TTC549 (cell line): ENCODE data around the gene DKK3.
"Not testable (repeated sequence)": the region's sequence is repeated elsewhere in the genome, so short reads cannot be mapped to it uniquely, and the experiment has no call there.

ENCODE experiments used
- FAIRE-seq: peaks from 2 replicates; lab custom pipeline; 2012; peaks lifted over from hg19 to GRCh38; lab: Jason Lieb, UNC

Gene DKK3

DNA sequence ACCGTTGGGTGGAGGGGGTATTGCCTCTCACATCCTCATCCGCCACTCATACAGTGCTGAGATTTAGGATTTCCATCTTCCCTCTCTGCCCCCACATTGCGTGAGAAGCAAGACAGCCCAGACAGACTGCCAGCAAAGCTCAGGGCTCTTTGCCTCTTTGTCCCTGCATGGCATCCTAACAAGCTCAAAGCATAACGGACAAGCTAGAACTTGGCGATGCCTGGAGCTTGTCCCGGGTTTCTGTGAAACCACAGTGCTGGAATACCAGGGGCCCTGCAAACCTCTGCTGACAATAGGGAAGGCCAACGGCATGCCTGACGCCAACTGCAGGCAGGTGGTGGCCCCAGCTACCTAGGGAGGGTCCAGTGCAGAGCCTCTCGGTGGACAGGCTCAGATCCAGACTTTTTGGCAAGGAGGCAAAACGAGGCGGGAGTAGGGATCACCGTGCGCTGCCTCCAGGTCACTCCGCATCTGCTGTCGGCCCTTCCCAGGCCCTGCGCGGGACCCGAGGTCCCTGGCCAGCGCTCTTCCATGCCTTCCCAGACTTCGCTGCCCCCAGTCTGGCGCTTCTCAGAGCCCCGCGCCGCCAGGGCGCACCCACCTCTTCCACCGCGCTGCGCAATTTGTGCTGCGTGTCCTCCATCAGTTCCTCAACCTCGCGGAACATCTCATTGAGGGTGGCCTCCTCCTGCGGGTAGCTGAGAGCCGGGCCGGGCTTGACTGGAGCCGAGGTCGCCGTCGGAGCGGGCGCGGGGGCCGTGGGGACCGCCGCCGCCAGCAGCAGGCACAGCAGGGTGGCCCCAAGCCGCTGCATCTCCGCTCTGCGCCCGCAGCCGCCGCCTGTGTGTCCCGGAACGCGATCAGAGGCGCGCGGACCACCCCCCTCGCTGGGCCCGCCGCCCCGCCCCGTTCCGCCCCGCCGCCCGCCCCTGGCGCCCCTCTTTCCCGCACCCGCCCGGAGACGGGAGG, at the start of gene DKK3:
DKK3 (minus strand) TSS at position 858 of the 969 bp plus-strand sequence; CDS start at position 814, 44 bp downstream.
- FAIRE-seq, result no peak

DNA sequence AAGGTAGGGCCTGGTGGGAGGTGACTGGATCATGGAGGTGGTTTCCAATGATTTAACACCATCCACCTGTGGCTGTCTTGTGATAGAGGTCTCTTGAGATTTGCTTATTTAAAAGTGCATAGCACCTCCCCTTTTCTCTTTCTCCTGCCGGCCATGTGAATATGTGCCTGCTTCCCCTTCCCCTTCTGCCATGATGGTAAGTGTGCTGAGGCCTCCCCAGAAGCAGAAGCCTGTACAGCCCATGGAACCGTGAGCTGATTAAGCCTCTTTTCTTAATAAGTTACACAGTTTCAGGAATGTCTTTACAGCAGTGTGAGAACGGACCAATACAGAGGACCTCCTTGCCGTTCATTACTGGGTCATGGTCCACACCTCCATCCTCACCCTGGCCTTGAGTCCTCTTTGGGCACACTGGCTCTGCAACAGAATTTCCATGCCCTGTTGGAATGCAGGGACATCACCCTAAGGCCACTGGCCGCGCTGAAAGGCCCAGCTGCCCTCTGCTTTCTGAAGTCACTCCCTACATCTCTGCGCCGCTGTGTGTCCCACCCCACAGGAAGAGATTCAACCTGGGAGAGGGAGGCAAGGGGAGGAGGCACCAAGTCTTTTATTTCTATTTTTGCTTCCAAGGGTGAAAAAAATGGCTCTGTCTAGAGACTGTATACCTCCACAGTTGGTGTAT, 49.0 kb upstream of the DKK3 start:
- no peak for FAIRE-seq

DNA sequence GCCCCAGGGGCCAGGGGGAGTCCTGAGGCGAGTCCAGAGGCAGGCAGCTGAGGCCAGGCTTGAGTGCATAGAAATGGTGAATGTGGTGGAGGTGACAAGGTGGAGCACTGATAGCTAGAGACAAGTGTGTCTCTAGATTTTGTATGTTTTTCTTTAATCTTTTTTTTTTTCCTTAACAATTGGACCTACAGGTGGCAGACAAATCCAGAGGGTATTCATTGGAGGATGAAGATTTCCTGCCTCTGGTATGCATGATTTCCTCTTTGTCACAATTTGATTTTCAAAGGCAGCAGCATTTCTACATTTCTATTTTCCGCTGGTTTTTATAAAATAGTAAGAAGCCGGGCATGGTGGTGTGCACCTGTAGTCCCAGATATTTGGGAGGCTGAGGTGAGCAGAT, 47.7 kb upstream of the DKK3 start:
- FAIRE-seq, result no peak

DNA sequence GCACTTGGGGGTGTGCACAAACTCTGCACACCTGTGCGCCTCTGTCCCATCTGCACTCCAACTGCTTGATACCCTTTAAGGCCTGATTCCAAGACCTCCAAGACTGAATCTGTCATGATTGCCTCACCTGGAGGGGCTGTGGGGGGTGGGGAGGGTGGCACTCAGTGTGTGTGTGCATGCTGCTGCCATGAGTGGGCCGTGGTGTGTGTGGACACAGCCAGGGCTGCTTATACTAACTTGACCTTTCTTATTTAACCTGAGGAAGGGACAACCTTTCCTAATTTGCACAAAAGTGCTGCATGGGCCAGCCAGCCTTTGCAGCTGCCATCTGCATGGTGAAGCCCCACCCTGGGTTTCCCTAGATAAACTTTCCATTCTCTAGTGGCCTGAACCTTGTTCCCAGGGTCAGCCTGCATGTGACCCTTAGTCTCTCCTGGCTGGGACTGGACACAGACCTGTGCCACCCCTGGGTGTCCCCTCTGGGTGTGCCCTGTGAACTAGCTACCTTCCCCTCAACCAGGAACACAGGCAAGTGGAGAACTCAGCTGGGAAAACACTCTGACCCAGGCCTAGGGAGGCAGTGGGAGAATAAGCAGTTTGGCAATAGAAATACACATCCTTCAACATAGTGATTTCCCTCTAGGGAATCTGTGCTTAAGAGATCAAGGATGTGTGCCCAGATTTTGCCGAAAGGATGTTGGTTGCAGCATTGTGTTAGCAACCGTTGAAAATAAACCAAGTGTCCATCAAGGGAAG, 45.4 kb upstream of the DKK3 start:
- no peak for FAIRE-seq

DNA sequence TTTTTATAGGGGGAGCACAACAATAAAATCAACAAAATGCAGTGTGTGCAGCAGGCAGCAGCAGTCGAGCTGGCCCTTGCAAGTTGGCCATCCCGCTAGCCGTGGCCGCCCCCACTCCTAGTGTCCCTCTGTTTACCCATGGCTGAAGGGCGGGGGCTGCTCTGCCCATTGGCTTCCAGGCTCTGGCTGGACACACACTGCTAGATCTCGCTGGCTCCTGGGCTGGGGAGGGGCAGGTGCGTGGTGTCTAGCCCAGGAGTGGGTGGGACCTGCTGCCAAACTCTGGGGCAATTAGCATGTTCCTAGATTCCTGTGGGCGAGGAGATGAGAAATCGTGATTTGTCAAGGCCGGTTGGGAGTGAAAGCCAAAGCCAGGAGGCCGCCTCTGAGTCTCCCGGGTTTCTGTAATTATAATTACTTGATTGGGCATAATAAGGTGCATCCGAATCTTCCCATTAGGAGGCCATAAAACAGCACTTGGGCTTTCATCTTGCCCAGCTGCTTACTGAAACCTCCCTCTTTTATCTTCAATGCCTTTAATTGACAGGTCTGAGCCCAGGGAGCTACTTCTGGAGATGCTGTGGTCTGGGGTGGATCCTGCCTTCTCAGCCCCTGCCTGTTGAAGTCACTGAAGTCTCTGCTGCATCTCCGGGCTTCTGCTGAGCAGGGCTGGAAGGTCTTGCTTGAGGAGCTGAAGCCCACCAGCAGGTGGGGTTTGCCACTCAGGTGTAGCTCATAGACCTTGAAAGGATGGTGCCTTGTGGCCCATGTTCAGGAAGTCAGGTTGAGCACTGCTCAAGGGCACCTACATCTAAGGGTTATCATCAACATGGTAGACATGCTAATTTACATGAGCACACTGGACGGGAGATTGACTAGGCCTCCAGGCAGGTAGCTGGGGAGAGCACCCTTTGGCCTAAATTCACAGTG, 44.5 kb upstream of the DKK3 start:
- no peak for FAIRE-seq

DNA sequence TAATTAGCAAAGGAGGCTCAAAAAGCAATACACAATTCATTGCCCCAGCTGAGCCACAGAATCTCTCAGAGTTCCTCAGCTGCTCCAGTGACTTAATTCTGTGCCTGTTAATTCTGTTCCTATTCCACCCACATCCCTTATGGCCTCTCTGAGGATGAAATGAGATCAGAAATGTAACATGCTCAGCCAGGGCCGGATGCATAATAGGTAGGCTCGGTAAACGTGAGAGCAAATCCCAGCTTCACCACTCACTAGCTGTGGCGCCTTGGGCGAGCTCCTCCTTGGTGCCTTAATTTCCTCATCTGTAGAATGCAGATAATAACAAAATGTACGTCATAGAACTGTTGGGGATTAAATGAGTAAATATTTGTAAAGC, 42.8 kb upstream of the DKK3 start:
- FAIRE-seq, result no peak

DNA sequence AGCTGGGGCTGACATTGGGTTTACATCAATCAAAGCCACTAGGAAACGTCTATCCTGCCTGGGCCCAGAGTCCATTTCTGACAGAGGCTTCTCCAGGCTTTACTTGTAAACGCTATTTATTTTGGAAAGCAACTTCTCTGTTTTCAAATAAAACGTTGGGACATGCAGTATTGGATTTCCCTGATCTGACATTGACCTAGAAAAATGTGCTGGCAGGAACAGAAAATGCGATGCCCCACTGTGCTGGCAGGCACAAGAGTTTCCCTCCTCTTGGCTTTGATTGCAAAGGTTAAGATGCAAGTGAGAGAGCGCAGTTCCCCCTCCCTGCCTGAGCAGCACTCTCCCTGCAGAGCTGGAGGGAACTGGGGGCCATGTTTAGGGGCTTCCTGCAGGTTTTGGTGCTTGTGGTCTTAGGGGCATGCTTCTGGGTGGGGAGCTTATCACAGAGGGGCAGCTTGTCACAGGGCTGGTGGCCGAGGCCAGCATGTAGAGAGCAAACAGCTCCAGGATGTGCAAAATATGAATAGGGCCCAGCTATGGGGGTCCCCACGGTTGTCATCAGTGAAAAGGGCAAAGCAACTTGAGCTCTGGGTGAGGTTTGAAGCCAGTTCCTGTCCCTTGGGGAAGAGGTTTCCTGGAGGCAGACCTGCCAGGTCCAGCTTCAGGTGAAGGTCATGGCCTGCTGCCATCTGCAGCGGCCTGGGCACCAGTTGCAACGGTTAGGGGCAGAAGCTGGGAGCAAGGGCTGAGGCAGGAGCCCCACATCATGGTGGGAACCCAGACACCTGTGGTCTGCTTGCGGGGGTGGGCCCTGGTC, 42.3 kb upstream of the DKK3 start:
- no peak for FAIRE-seq

DNA sequence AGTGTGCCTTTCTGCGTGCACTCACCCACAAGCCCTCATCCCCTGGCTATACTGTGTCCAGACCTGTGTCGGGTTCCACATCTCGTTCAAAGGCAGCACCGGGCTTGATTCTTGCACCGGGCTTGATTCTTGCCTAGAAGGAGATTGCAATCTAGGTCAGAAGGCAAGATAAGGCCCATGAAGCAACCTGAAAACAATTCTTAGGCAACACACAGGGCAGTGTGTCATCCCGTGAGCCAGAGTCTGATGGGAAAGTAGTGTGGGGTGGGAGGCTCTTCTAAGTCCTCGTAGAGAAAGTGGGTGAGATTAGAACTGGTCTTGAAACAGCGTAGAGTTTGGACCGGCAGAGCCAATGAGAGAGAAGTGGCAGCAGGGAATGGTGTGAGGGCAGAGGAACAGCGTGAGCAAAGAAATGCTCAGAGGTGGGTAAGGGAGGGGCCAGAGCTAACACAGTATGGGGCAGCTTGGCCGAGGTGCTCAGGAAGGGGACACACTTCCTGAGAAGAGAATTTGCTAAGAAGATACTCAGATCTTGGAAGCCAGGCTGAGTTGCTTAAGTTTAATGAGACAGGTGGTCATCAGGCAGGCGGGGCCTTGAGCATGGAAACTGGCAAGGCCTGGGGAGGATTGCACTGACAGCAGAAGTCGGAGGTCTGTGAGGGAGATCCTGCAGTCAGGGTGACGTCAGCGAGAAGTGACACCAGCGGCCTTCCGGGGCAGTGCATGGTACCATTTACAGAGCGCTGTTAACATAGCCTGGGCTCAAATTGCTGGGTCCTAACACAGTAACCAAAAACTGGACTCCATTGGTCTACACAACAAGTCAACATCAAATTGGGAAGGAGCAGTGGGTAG, 40.7 kb upstream of the DKK3 start:
- FAIRE-seq, result no peak

DNA sequence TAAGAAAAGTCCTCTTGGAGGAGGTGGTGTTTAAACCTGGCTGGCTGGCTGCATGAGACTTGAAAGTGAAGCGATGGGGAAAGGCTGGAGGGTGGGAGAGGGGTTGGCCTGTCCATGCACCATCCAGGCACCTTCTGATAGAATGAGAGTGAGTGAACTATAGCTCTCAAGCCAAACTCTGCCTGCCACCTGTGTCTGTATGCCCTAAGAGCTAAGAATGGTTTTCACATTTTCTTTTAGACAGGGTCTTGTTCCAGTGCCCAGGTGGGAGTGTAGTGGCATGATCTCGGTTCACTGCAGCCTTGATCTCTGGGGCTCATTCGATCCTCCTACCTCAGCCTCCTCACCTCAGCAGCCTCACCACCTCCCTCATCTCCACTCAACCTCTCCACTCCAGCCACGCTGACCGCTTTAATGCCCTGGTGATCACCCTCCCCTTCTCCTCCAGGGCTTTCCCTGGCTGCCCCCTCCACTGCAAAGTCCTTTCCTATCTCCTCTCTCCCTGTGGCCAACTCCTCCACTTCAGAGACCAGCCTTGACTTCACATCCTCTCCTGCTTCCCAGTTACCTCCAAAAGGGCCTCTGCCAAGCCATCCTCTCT, 38.3 kb upstream of the DKK3 start:
- FAIRE-seq, result no peak

DNA sequence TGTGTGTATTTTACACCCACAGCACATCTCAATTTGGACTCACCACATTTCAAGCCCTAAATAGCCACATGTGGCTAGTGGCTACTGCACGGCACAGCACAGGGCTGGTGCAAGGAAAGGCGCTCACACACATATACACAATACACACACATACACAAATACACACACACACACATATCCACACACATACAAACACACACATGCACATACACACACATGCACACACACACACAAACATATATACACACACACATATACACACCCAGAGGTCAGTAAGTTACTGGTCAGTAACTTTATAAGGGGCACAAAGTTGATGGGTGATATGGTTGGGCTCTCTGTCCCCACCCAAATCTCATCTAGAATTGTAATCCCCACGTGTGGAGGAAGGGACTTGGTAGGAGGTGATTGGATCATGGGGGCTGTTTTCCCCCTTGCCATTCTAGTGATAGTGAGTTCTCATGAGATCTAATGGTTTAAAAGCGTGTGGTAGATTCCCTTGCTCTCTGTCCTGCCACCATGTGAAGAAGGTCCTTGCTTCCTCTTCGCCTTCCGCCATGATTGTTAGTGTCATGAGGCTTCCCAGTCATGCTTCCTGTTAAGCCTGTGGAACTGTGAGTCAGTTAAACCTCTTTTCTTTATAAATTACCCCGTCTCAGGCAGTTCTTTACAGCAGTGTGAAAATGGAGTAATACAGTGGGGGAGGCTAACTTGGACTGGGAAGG, 37.6 kb upstream of the DKK3 start:
- FAIRE-seq, result no peak

DNA sequence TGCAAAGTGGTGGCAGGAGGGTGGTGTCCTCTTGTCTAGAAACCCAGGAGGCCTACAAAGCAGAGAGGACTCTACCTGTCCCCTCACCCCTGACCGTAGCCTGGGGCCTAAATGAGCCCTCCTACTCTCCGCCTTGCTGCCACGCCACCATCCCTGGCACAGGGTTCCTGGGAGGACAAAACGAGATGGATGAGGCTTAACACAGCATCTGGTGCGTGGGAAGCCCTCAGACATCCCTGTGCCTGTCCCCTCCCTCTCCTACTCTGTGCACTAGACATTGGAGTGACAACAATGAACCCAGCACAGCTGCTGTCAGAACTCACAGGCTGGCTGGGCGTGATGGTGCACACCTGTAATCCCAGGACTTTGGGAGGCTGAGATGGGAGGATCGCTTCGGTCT, 36.4 kb upstream of the DKK3 start:
- FAIRE-seq, result no peak

DNA sequence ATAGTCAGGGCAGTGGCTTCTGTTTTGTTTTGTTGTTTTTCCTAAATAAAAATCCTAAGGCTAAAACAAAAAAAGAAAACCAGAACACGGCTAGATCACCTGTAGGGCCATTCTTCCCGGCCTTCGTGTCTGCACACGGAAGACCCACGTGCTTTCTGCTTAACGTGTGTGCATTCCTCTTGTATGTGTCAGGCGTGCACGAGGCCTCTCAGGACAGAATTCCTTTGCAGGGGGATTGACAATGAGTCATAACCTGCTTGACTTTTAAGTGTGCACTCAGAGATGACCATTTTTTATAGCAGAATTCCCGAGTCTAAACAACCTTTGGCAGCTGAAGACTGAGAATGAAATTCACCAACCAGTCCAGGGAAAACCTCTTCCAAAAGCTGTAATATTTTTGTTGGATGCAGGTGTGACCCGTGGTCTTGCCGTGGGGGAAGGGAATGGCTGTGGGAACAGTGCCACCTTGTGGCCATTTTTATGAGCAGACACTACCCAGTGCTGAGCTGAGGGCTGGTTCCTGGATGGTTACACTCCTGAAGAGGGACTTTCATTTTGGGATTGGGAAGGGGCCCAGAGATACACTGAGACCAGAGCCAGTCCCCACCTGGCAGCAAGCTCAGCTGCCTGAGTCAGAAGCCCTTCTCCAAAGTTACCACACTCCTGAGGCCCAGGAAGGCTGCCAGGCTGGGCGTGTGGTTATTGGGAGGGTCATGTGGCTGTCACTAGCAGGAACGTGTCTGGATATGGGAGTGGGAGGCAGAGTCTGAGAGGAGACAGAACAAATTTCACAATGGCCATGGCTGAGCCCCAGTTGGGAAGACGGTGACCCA, 35.7 kb upstream of the DKK3 start:
- FAIRE-seq, result no peak

DNA sequence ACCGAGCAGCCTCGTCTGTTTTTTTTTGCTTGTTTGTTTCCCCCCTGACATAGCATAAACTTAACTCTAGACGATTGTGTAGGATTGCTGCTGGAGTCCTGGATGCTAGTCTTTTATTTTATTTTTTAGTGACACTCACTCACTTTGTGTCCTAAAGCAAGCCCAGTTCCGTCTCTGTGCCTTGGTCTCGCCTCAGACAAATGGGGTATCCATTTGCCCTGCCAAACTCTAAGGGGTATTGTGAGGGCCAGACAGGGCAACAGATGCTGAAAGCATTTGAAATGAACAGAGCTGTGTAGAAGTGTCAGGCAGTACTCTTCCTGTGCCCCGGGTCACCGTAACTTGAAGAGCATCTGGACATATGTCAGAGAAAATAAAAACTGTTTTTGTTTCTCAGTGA, 34.8 kb upstream of the DKK3 start:
- no peak for FAIRE-seq

DNA sequence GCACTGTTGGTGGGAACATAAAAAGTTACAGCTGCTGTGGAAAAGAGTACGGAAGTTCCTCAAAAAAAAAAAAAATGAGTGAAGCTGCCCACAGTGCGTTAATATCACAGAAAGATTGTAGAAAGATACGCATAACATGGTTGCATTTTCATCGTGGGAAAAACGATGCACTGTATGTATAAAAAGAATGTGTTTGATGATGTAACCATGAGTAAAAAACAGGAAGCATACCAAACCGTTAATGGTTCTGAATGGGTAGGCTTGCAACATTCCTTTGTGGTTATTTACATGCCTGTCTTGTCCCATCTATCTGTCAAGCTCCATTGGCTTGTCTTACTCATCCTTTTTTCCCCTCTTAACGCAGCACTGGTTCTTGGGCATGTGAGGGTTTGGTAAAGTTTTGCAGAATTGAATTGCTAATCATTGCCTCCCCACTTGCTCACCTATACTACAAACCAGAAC, 33.8 kb upstream of the DKK3 start:
- no peak for FAIRE-seq

DNA sequence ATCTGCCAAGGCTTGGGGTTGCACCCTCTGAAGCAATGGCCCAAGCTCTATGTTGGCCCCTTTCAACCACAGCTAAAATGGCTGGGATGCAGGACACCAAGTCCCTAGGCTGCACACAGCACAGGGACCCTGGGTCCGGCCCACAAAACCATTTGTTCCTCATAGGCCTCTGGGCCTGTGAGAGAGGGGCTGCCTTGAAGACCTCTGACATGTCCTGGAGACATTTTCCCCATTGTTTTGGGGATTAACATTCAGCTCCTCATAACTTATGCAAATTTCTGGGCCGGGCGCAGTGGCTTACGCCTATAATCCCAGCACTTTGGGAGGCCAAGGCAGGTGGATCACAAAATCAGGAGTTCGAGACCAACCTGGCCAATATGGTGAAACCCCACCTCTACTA, 32.3 kb upstream of the DKK3 start:
- not testable (repeated sequence) for FAIRE-seq

DNA sequence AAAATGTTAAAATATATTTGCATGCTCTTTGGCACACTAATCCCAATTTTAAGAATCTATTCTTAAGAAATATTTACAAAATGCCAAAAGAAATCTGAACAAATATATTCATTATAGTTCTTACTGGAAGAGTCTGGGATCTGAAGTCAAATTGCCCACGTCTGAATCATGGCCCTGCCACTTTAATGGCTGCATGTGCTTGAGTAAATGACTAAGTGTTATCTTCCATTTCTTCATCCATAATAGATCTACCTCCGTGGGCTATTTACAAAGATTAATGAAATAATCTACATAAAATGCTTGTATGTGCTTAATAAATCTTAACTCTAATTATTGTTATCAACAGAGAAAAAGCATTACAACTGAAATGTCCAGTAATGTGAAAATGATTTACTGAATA, 24.5 kb upstream of the DKK3 start:
- FAIRE-seq, result no peak

DNA sequence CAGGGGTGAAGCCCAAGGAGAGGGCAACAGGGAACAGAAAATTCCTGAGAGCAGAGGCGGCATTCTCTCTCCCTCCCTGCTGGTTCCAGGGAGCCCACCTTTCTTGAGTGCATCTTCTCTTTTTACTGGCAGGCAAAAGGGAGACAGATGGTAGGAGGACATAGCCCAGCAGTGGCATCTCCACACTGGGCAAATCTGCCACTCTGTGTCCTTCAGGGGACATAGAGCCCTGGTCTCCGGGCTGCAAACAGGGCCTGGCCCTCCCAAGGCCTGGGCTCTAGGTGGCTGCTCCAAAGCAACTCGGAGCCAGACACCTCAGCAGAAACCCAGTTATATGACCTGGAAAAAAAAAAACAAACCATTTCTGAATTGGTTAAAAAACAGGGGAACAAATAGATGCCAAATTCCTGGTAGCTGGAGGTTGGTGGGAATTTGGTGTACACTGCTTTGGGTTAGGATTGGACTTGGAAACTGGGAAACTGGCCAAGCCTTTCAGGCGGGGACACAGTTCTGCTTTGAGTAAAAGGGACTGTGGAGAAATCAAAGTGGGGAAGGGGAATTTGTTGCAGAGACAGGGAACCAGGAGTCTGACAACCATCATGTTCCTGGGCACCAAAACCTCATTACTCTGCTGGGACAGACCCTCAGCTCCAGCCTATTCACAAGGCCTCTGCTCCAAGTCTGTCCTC, 23.6 kb upstream of the DKK3 start:
- no peak for FAIRE-seq
